Stimulated activated naive B cell treated with anti-CD40 and anti-IgM and Interleukin-4, amounts not matched to agents 10 μg/mL and 1 μg/mL and 100 μg/mL, for 72 hours (primary cell): ENCODE data around the gene IP6K1.

Experiments
- ATAC-seq, 2 donors: fragments of 150-1000 bp; cut with Tn5 transposase; replicated peaks; 2 replicates each; pipeline ENCODE4 v1.10.0; 2021; ENCODE audit warnings: moderate library complexity in 1 of 2
- DNase-seq: peaks from one replicate; pipeline ENCODE4 v3.0.0; 2021
- H3K27ac Mint-ChIP-seq: one replicate; pipeline ENCODE4 v1.8.0; 2022; ENCODE audit warnings: mild to moderate bottlenecking, mixed read lengths
- H3K27me3 Mint-ChIP-seq, 2 donors: one replicate each; pipeline ENCODE4 v1.8.0; 2022; ENCODE audit warnings: mixed read lengths in 2 of 2
- H3K36me3 Mint-ChIP-seq, 2 donors: one replicate each; pipeline ENCODE4 v1.8.0; 2022; ENCODE audit warnings: mixed read lengths in 2 of 2, mild to moderate bottlenecking in 1 of 2
- H3K4me1 Mint-ChIP-seq, 2 donors: one replicate each; pipeline ENCODE4 v1.8.0; 2022; ENCODE audit warnings: mixed read lengths in 2 of 2, mild to moderate bottlenecking in 1 of 2
- H3K4me3 Mint-ChIP-seq, 2 donors: one replicate each; pipeline ENCODE4 v1.8.0; 2022; ENCODE audit warnings: mild to moderate bottlenecking in 2 of 2, mixed read lengths in 2 of 2, moderate library complexity in 1 of 2
- H3K9me3 Mint-ChIP-seq, 2 donors: one replicate each; pipeline ENCODE4 v1.8.0; 2022; ENCODE audit warnings: mixed read lengths in 2 of 2, mild to moderate bottlenecking in 1 of 2

IP6K1 gene

GRCh38 chr3:49719214-49719884, 67.0 kb downstream of the IP6K1 start, which contains the start of gene AMIGO3:
Gene AMIGO3 (minus strand): TSS chr3:49719684. CDS start chr3:49719465, 219 bp downstream.
- ATAC-seq (peak; percentile 70 to 72), DNase-seq (peak; percentile 84)
- Mint-ChIP-seq H3K27ac (peak within 1 kb of the TSS; percentile 91), H3K9me3 (peaks cover 0 to 3% of the 10 kb centered on the region in 2 donors), H3K4me1 (peaks cover 40 to 58% of the 10 kb centered on the region in 2 donors), H3K36me3 (peaks cover 48 to 62% of the 10 kb centered on the region in 2 donors), H3K27me3 (no peaks in the 10 kb centered on the region), H3K4me3 (peak within 1 kb of the TSS; percentile 86 to 88)

GRCh38 chr3:49718858-49719213, 67.5 kb downstream of the IP6K1 start:
- Mint-ChIP-seq H3K4me3 (peak overlapping the region; percentile 86 to 88), H3K4me1 (peaks cover 40 to 52% of the 10 kb centered on the region in 2 donors), H3K27me3 (no peaks in the 10 kb centered on the region), H3K9me3 (peaks cover 0 to 3% of the 10 kb centered on the region in 2 donors), H3K27ac (peak overlapping the region; percentile 91), H3K36me3 (peaks cover 51 to 65% of the 10 kb centered on the region in 2 donors)
- DNase-seq = no peak
- no peak for ATAC-seq

- Mint-ChIP-seq H3K36me3 (peaks cover 51 to 63% of the 10 kb centered on the region in 2 donors), H3K9me3 (peaks cover 0 to 3% of the 10 kb centered on the region in 2 donors), H3K27ac (peak overlapping the region; percentile 91), H3K27me3 (no peaks in the 10 kb centered on the region), H3K4me1 (peaks cover 38 to 46% of the 10 kb centered on the region in 2 donors), H3K4me3 (peak overlapping the region; percentile 86 to 88)
- DNase-seq = no peak
- no peak for ATAC-seq
Measured at GRCh38 chr3:49717959-49718857, 68.1 kb downstream of the IP6K1 start.

DNA sequence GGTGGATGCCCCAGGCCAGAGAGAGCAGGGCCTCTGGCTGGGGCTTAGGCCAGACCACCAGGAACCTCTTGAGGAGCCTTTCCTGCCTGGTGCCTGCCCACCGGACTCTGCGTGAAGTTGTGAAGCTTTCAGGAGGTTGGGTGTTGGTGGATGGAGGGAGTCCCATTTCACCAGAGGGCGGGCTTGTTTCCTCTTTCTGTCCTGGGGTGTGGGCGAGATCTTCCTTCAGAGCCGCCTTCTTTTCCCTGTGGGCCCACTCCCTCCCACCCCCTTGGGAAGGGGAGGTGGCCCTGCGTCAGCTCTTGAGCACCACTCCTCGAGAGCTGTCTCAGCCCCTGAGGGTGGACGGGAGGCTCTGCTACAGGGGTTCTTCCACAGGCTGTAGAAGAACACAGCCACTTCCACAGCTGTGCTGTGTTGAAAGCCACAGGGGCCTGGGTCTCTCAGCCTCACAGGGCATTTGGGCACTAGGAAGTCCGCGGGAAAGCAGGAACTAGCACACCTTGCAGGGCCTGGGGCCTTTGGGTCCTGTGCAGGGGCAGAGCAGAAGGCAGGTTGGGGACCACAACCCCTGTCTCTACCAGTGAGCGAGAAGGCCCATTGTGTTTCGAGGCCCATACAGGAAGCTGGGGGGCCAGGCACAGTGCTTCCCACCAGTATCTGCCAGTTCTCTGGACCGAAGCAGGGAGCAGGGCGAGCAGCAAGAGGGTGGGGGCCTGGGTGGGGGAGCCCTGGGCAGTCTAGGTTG, 69.0 kb downstream of the IP6K1 start:
- Mint-ChIP-seq H3K4me1 (peaks cover 37 to 38% of the 10 kb centered on the region in 2 donors), H3K9me3 (peaks cover 0 to 3% of the 10 kb centered on the region in 2 donors), H3K36me3 (peaks cover 51 to 57% of the 10 kb centered on the region in 2 donors), H3K4me3 (no peak overlapping the region), H3K27ac (peak overlapping the region; percentile 86), H3K27me3 (no peaks in the 10 kb centered on the region)
- DNase-seq = no peak
- ATAC-seq = no peak

- Mint-ChIP-seq H3K36me3 (peaks cover 45 to 53% of the 10 kb centered on the region in 2 donors), H3K4me3 (no peak overlapping the region), H3K9me3 (peaks cover 0 to 3% of the 10 kb centered on the region in 2 donors), H3K27me3 (no peaks in the 10 kb centered on the region), H3K4me1 (peaks cover 32 to 34% of the 10 kb centered on the region in 2 donors), H3K27ac (peak overlapping the region; percentile 9)
- ATAC-seq (no peak), DNase-seq (no peak)
Measured at GRCh38 chr3:49716691-49717210, 69.6 kb downstream of the IP6K1 start.

DNA sequence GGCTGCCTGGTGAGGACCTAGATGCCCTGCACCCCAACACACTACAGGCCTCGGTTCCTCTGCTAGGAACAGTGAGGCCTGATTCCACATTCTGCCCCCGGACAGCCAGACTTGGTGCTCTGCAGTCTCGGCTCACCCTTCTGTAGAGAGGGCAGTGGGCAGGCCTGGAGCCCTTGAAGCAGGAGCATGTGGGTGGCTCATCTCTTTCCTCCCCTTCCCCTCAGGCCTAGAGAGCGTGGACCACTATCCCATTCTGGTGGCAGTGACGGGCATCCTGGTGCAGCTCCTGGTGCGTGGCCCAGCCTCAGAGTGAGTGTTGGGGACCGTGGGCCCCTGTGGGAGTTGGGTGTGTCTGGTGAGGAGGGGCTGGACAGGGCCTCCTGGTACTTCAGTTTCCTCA, 70.2 kb downstream of the IP6K1 start:
- ATAC-seq = no peak
- DNase-seq = no peak
- Mint-ChIP-seq H3K27me3 (no peaks in the 10 kb centered on the region), H3K4me1 (peaks cover 29 to 31% of the 10 kb centered on the region in 2 donors), H3K36me3 (peaks cover 46 to 52% of the 10 kb centered on the region in 2 donors), H3K4me3 (no peak overlapping the region), H3K9me3 (peaks cover 0 to 3% of the 10 kb centered on the region in 2 donors), H3K27ac (peak overlapping the region; percentile 47)

DNA sequence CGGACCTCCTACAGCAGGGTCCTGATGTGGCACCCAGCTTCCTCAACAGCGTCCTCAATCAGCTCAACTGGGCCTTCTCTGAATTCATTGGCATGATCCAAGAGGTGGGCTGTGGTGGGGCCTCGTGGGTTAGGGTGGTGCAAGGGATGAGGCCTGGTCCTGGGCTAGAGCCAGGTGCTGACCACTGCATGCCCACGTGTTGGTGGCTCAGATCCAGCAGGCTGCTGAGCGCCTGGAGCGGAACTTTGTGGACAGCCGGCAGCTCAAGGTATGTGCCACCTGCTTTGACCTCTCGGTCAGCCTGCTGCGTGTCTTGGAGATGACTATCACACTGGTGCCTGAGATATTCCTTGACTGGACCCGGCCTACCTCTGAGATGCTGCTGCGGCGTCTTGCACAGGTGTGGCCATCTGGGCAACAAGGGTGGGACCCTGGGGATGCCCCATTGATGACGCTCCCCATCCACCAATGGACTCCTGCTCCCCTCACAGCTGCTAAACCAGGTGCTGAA, 70.7 kb downstream of the IP6K1 start:
- H3K36me3 Mint-ChIP-seq = peaks cover 41 to 50% of the 10 kb centered on the region in 2 donors
- no peak overlapping the region for H3K27ac Mint-ChIP-seq
- no peak for DNase-seq
- peaks cover 0 to 3% of the 10 kb centered on the region in 2 donors for H3K9me3 Mint-ChIP-seq
- peaks cover 24 to 26% of the 10 kb centered on the region in 2 donors for H3K4me1 Mint-ChIP-seq
- no peak overlapping the region for H3K4me3 Mint-ChIP-seq
- no peak for ATAC-seq
- no peaks in the 10 kb centered on the region for H3K27me3 Mint-ChIP-seq

DNA sequence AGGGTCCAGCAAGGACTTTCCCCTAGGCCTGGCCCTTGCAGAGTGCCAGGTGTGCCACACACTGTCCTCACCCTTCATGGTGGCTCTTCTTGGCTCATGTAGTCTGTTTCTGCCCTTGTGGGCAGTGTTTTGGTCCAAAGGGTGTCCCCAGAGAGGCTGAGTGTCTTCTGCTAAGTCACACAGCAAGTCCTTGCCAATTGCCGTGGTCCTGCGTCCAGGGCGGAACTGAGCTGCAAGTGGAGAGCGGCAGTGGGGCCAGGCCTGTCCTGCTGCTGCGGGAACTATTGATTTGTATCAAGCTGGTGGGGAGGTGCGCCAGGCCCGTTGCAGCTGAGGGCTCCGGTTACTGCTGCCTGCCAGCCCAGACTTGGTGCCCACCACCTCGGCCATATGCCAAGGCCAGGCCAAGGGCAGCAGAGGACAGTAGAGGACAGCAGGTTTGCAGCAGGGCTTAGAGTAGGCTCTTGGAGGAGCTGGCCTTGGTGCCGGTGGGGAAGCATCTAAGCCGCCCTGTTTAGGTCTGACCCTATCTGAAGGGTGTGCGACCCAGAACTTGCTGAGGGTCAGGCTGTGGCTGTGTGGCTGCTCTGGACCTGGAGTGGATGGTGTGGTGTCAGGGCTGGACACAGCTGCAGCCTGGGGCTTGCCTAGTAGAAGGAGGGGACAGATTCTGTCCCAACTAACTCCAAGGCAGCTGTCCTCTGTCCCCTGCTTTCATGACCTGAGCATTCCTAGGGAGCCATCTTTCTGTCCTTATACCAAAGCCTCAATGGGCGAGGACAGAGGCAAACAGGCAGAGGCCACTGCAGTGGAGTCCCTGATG, 71.4 kb downstream of the IP6K1 start:
- H3K36me3 Mint-ChIP-seq = peaks cover 36 to 42% of the 10 kb centered on the region in 2 donors
- DNase-seq (no peak), ATAC-seq (no peak)
- H3K4me1 Mint-ChIP-seq = peaks cover 17 to 20% of the 10 kb centered on the region in 2 donors
- peaks cover 0 to 3% of the 10 kb centered on the region in 2 donors for H3K9me3 Mint-ChIP-seq
- no peaks in the 10 kb centered on the region for H3K27me3 Mint-ChIP-seq
- H3K27ac Mint-ChIP-seq = no peak overlapping the region
- no peak overlapping the region for H3K4me3 Mint-ChIP-seq

- Mint-ChIP-seq H3K27ac (no peak overlapping the region), H3K4me3 (no peak overlapping the region)
Measured at GRCh38 chr3:49713336-49714105, 72.8 kb downstream of the IP6K1 start.

DNA sequence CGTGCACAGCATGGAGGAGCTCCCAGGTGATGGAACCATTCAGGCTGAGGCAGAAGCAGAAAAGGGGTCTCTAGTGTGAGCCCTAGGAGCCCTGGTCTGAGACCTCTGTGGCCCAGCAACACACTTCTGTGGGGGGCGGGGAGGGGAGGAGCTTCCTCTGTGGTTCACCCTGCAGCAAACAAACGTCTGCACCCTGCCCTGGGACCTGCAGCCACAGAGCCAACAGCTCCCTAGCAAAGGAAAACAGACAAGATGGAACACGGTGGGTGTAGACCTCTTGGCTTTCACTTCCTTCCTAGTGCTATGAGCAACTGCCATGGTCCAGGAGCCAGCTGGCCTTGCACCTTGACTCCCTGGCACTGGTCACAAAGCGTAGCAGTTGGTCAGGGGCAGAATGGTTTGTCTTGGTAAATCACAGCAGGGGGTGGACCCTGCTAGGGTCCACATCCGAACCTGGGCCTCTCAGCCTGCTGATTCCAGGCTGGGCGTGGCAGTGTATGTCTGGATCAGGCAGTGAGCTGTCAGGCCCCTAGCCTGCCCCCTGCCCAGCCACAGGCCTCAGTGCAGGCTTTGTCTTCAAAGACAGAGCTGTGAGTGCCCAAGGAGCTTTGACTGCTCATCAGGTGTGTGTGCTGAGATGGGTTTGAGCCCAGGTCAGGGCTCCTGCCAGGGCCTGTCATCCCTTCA, 73.6 kb downstream of the IP6K1 start:
- H3K27ac Mint-ChIP-seq = no peak overlapping the region
- peaks cover 3 to 7% of the 10 kb centered on the region in 2 donors for H3K4me1 Mint-ChIP-seq
- H3K36me3 Mint-ChIP-seq = peaks cover 32 to 34% of the 10 kb centered on the region in 2 donors
- no peaks in the 10 kb centered on the region for H3K9me3 Mint-ChIP-seq
- ATAC-seq = peak; percentile 52 to 57
- no peaks in the 10 kb centered on the region for H3K27me3 Mint-ChIP-seq
- DNase-seq = no peak
- H3K4me3 Mint-ChIP-seq = no peak overlapping the region

More at GRCh38 chr3:49713336-49714105, 72.8 kb downstream of the IP6K1 start:
- no peak for ATAC-seq
- peaks cover 3 to 8% of the 10 kb centered on the region in 2 donors for H3K4me1 Mint-ChIP-seq
- H3K9me3 Mint-ChIP-seq = peaks cover 0 to under 1% of the 10 kb centered on the region in 2 donors
- no peak for DNase-seq
- H3K27me3 Mint-ChIP-seq = no peaks in the 10 kb centered on the region
- H3K36me3 Mint-ChIP-seq = peaks cover 29 to 31% of the 10 kb centered on the region in 2 donors

- Mint-ChIP-seq H3K4me1 (peaks cover 9 to 11% of the 10 kb centered on the region in 2 donors), H3K27me3 (no peaks in the 10 kb centered on the region), H3K36me3 (peaks cover 28 to 40% of the 10 kb centered on the region in 2 donors), H3K4me3 (no peak overlapping the region), H3K27ac (no peak overlapping the region), H3K9me3 (no peaks in the 10 kb centered on the region)
- ATAC-seq (no peak), DNase-seq (no peak)
Measured at GRCh38 chr3:49712166-49712565, 74.2 kb downstream of the IP6K1 start.

GRCh38 chr3:49711489-49711888, 74.9 kb downstream of the IP6K1 start:
- H3K9me3 Mint-ChIP-seq = no peaks in the 10 kb centered on the region
- DNase-seq (no peak), ATAC-seq (no peak)
- no peak overlapping the region for H3K27ac Mint-ChIP-seq
- peaks cover 9 to 11% of the 10 kb centered on the region in 2 donors for H3K4me1 Mint-ChIP-seq
- no peak overlapping the region for H3K4me3 Mint-ChIP-seq
- peaks cover 30 to 46% of the 10 kb centered on the region in 2 donors for H3K36me3 Mint-ChIP-seq
- no peaks in the 10 kb centered on the region for H3K27me3 Mint-ChIP-seq
